ENCODE data around the gene HSBP1. TPM values are rescaled to one million over a fixed set of nuclear protein-coding genes. Genes with fewer than 3 reads are reported as not detected.

HSBP1 gene
- total and polyA plus RNA-seq, 9 of the 15 experiments (the other 6 are each of a cell fraction or from before 2014, with no cell fraction given), result 84.9 to 677 (median 204) TPM

DNA sequence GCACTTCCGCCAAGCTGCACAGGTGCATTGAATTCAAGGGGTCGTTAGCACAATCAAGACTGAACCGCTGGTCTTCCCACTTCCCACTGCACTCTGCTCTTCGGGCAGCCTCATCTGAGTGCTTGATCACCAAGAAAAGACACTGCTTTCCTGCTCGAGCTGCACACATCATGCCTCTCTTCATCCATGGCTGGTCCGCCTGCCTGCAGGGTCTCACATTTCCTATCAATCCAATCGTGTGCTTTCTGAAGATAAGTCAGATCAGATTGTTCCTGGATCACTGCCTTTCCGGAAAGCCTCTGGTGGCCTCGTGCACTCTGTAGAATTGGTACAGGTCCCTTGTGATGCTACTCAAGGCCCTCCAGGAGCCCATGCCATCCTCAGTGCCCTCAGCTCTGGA, 30.8 kb upstream of the HSBP1 start:
- intact Hi-C loops (cut with micrococcal nuclease), result no loop called here
- Histone ChIP-seq H4K20me1 (replicated peaks; ENCODE audit: control insufficient read depth, insufficient read depth, low read length) (no peaks in the 10 kb centered on the region; the same call in 1 of the 2 replicates), H2AFZ (ENCODE audit: low read depth, low read length) (no peak overlapping the region), H3K9me1 (ENCODE audit: control insufficient read depth, insufficient read depth, low read length) (no peaks in the 10 kb centered on the region), H3K4me2 (ENCODE audit: insufficient read depth, low read length) (no peak overlapping the region), H3K79me2 (ENCODE audit: control insufficient read depth, insufficient read depth, low read length) (no peaks in the 10 kb centered on the region), H3K4me1 (replicated peaks in 1 of 2; ENCODE audit: control insufficient read depth in 2 of 2, insufficient read depth in 2 of 2, low read length in 2 of 2) (no peaks in the 10 kb centered on the region), H3K27ac (ENCODE audit: extremely low read depth, low read depth, low read length) (no peak overlapping the region), H3K9me3 (replicated peaks; ENCODE audit: control insufficient read depth, insufficient read depth, low read depth, low read length) (no peaks in the 10 kb centered on the region), H3K36me3 (ENCODE audit: control insufficient read depth, insufficient read depth, low read length) (no peaks in the 10 kb centered on the region), H3K27me3 (ENCODE audit: control insufficient read depth in 2 of 2, insufficient read depth in 2 of 2, low read length in 2 of 2) (peaks cover 16 to 29% of the 10 kb centered on the region in 2 experiments), H3K9ac (ENCODE audit: insufficient read depth in 1 of 2, low read depth in 2 of 2, low read length in 2 of 2) (no peak overlapping the region), H3K4me3 (no peak overlapping the region)
- WGBS (ENCODE audit: insufficient coverage, low coverage, missing lambda C conversion rate), result under 1% methylated on average over 9 of the region's 9 CpGs
- in situ Hi-C loops (cut with MboI), result no loop called here
- ATAC-seq (no peak), FAIRE-seq (no peak), DNase-seq (ENCODE audit: extremely low read depth in 1 of 4, low spot score in 3 of 4) (no peak)
- ChIA-PET POLR2A (no interaction called here), CTCF (ENCODE audit: low intra/inter-chr PET ratio) (no interaction called here)
- TF ChIP-seq ZFP30 (CRISPR knock-in tag; IDR thresholded peaks at IDR 0.05; ENCODE audit: borderline replicate concordance) (no peak), TCF7L2 (IDR thresholded peaks at IDR 0.05; ENCODE audit: low read depth, low read length) (no peak), FOS (IDR thresholded peaks at IDR 0.05; ENCODE audit: extremely low read depth, insufficient read length) (no peak), ATF4 (CRISPR knock-in tag; IDR thresholded peaks at IDR 0.05) (no peak), PCBP2 (IDR thresholded peaks at IDR 0.05; ENCODE audit: low read depth, low read length, poor library complexity, severe bottlenecking) (no peak), ZNF431 (CRISPR knock-in tag; IDR thresholded peaks at IDR 0.05) (no peak), ZNF57 (CRISPR knock-in tag; IDR thresholded peaks at IDR 0.05) (no peak), BCOR (IDR thresholded peaks at IDR 0.05) (no peak)
- BruUV-seq (replicated peaks), result no TSS peak

Data from K562 (cell line).